Adrenal gland (tissue), 12 donors: ENCODE measurements around the gene TMED3. TPM values are rescaled to one million over a fixed set of nuclear protein-coding genes. Genes with fewer than 3 reads are reported as not detected.

Experiments used
- DNase-seq, 7 donors: peaks; one replicate each; pipeline ENCODE4 v3.0.0-alpha.2; 2019 to 2020
- H3K27ac ChIP-seq, 5 donors: fragments of 200-600 bp; sonication (generic) in 4 of 5; 1 replicate in 3 of 5; 2 replicates in 2 of 5; pipeline versions ENCODE4 v1.5.1 to v1.8.0; 2016 to 2020; ENCODE audit warnings: mild to moderate bottlenecking in 1 of 5
- H3K27me3 ChIP-seq: fragments of 200-600 bp; 2 replicates; pipeline ENCODE4 v1.8.0; 2021
- H3K36me3 ChIP-seq, 2 donors: fragments of 200-600 bp; replicated peaks in 1 of 2; 1 replicate in 1 of 2; 2 replicates in 1 of 2; pipeline versions ENCODE4 v1.5.1 to v1.8.0; 2018 to 2022
- H3K4me1 ChIP-seq, 2 donors: fragments of 200-600 bp; replicated peaks in 1 of 2; 1 replicate in 1 of 2; 2 replicates in 1 of 2; pipeline versions ENCODE4 v1.5.1 to v1.8.0; 2018 to 2021
- H3K4me3 ChIP-seq, 4 donors: fragments of 200-600 bp; sonication (generic) in 3 of 4; one replicate each; pipeline ENCODE4 v1.5.1; 2016 to 2018
- H3K9me3 ChIP-seq, 3 donors: fragments of 200-600 bp; sonication (generic) in 1 of 3; replicated peaks in 1 of 3; 1 replicate in 2 of 3; 2 replicates in 1 of 3; pipeline versions ENCODE4 v1.5.1 to v1.8.0; 2016 to 2021
- CTCF ChIP-seq, 6 experiments: fragments of 450-650 bp in 4 of 6; fragments of 200-600 bp in 2 of 6; sonication (generic) in 1 of 6; IDR thresholded peaks; 1 replicate in 5 of 6; 2 replicates in 1 of 6; pipeline versions ENCODE4 v1.5.1 to v1.8.0; 2016 to 2021; ENCODE audit warnings: antibody characterized with exemption in 6 of 6, mild to moderate bottlenecking in 2 of 6, moderate library complexity in 1 of 6
- POLR2A ChIP-seq, 2 donors: fragments of 450-650 bp; IDR thresholded peaks; one replicate each; pipeline ENCODE4 v1.6.1; 2017; ENCODE audit warnings: antibody characterized with exemption in 2 of 2, mild to moderate bottlenecking in 2 of 2, moderate library complexity in 1 of 2
- WGBS, 4 donors: extraction: QIAGEN DNeasy Blood & Tissue Kit in 2 of 4; methylation state at CpG; one replicate each; pipeline versions ENCODE4 v1.1.5 to v1.1.7; 2013 to 2017; 5-methylcytosine and 5-hydroxymethylcytosine counted together
- intact Hi-C, 2 donors: fragments of 100-400 bp; cut with DNase I; formaldehyde crosslinking; loops; one replicate each; pipeline versions ENCODE4 v1.14.1 to v1.15.0; 2022 to 2023
- polyA plus RNA-seq, 3 donors: library from polyadenylated mRNA; stranded (reverse); fragments of 200-250 nt in 2 of 3; fragments of 350-450 nt in 1 of 3; fragmentation: Illumina TruSeq in 1 of 3; extraction: RNeasy Lipid Tissue Mini Kit (QIAGEN cat#74804) in 1 of 3; gene quantifications; one replicate each; pipeline ENCODE4 v1.2.3, GENCODE V29; 2013 to 2014
- total RNA-seq, 9 donors: library from RNA; depleted of rRNA in 4 of 9; stranded (reverse); fragments of >200 nt in 4 of 9; fragments of 120-200 nt in 1 of 9; fragmentation: NEBNext Ultra II Directional in 1 of 9; extraction: Animal tissue kit (Norgen Biotek cat#: 25700) in 1 of 9; gene quantifications; one replicate each; pipeline versions ENCODE4 v1.1.0 to v1.2.4, GENCODE V29; 2013 to 2023
- donor health status: healthy with polysubstance abuse.
- donor health status: Bipolar disorder and iron deficiency.
- donor health status: DM: yes; HTN: yes; CAD: no.
- donor health status: DM: no; HTN: no; CAD: no.
- donor health status: DM: no; HTN: no; CAD: no.
- donor health status: DM: yes; HTN: yes; CAD: no.

Gene TMED3
- total and polyA plus RNA-seq, 12 donors, result 23.5 to 70.4 (median 36.8) TPM

- H3K27ac ChIP-seq, result no peak overlapping the region
- intact Hi-C loops, result loop anchor here in 1 of 2 donors (10.0 kb wide), 1 partner anchor 515 kb away; no protein-coding TSS in a partner anchor
- H3K36me3 ChIP-seq, result no peaks in the 10 kb centered on the region
- TF ChIP-seq POLR2A (IDR thresholded peaks at IDR 0.05), result no peak
- peak; percentile 78 to 91 (median 85) for TF ChIP-seq CTCF (IDR thresholded peaks at IDR 0.05)
- H3K4me3 ChIP-seq, result no peak overlapping the region
- H3K9me3 ChIP-seq, result no peaks in the 10 kb centered on the region
- no peaks in the 10 kb centered on the region for H3K27me3 ChIP-seq
- DNase-seq, result peak in 1 of 7 donors; percentile 16
- WGBS, 4 donors, result 72 to 78% (median 75%) methylated on average over 3 of the region's 3 CpGs
- no peaks in the 10 kb centered on the region for H3K4me1 ChIP-seq
These were observed 28.8 kb downstream of the TMED3 start for GRCh38 chr15:79339588-79340314.

- no peak for DNase-seq
- H3K4me1 ChIP-seq, result no peaks in the 10 kb centered on the region
- 60 to 67% (median 64%) methylated on average over 5 of the region's 5 CpGs for WGBS, 4 donors
- no peaks in the 10 kb centered on the region for H3K9me3 ChIP-seq
- no peak overlapping the region for H3K4me3 ChIP-seq
- H3K27ac ChIP-seq, result no peak overlapping the region
- no peak for TF ChIP-seq CTCF (IDR thresholded peaks at IDR 0.05)
- TF ChIP-seq POLR2A (IDR thresholded peaks at IDR 0.05), result no peak
- no peaks in the 10 kb centered on the region for H3K27me3 ChIP-seq
- intact Hi-C loops, result loop anchor here in 1 of 2 donors (10.0 kb wide), 1 partner anchor 515 kb away; no protein-coding TSS in a partner anchor
- no peaks in the 10 kb centered on the region for H3K36me3 ChIP-seq
These were observed 29.3 kb downstream of the TMED3 start for GRCh38 chr15:79340315-79340602.

GRCh38 chr15:79341396-79341795 lies 30.5 kb downstream of the TMED3 start:
- 63 to 76% (median 70%) methylated on average over 9 of the region's 9 CpGs for WGBS, 4 donors
- no peaks in the 10 kb centered on the region for H3K27me3 ChIP-seq
- no peak overlapping the region for H3K4me3 ChIP-seq
- intact Hi-C loops, result loop anchor here in 1 of 2 donors (10.0 kb wide), 1 partner anchor 513 kb away; no protein-coding TSS in a partner anchor
- DNase-seq, result no peak
- TF ChIP-seq CTCF (IDR thresholded peaks at IDR 0.05) (no peak), POLR2A (IDR thresholded peaks at IDR 0.05) (no peak)
- H3K27ac ChIP-seq, result no peak overlapping the region
- no peaks in the 10 kb centered on the region for H3K9me3 ChIP-seq
- no peaks in the 10 kb centered on the region for H3K36me3 ChIP-seq
- H3K4me1 ChIP-seq, result no peaks in the 10 kb centered on the region

GRCh38 chr15:79349525-79349924 lies 38.6 kb downstream of the TMED3 start:
- Histone ChIP-seq H3K27ac (no peak overlapping the region), H3K4me3 (no peak overlapping the region), H3K4me1 (no peaks in the 10 kb centered on the region), H3K36me3 (no peaks in the 10 kb centered on the region), H3K9me3 (no peaks in the 10 kb centered on the region), H3K27me3 (no peaks in the 10 kb centered on the region)
- 78 to 93% (median 88%) methylated on average over 4 of the region's 4 CpGs for WGBS, 4 donors
- TF ChIP-seq CTCF (IDR thresholded peaks at IDR 0.05) (no peak), POLR2A (IDR thresholded peaks at IDR 0.05) (no peak)
- intact Hi-C loops, result loop anchor here in 1 of 2 donors (10.0 kb wide), 1 partner anchor 505 kb away; no protein-coding TSS in a partner anchor
- no peak for DNase-seq
